DOHH2 (cell line): ENCODE measurements around the gene EIPR1.

Source experiments
- H3F3A ChIP-seq: fragments of 200-600 bp; sonication (generic), shearing (Covaris generic); 2 replicates; pipeline ENCODE4 v1.6.0; 2016; ENCODE audit warnings: antibody characterized with exemption, mild to moderate bottlenecking; ENCODE audit not compliant: control insufficient read depth, insufficient read depth
- H3K27ac ChIP-seq: fragments of 200-600 bp; sonication (generic); 2 replicates; pipeline ENCODE4 v1.5.1; 2014; ENCODE audit warnings: low read depth, mild to moderate bottlenecking, low read length, moderate library complexity
- H3K27me3 ChIP-seq: fragments of 200-600 bp; sonication (generic); 2 replicates; pipeline ENCODE4 v1.6.1; 2014; ENCODE audit warnings: mild to moderate bottlenecking, low read length, mixed read lengths; ENCODE audit not compliant: control insufficient read depth
- H3K36me3 ChIP-seq: fragments of 200-600 bp; sonication (generic); 2 replicates; pipeline ENCODE4 v1.6.1; 2014; ENCODE audit warnings: mild to moderate bottlenecking, low read length, moderate library complexity, mixed read lengths; ENCODE audit not compliant: control insufficient read depth
- H3K4me1 ChIP-seq: fragments of 200-600 bp; sonication (generic); 2 replicates; pipeline ENCODE4 v1.6.1; 2014; ENCODE audit warnings: mild to moderate bottlenecking, low read length, mixed read lengths; ENCODE audit not compliant: control insufficient read depth
- H3K4me2 ChIP-seq: fragments of 200-600 bp; sonication (generic); 2 replicates; pipeline ENCODE4 v1.6.0; 2014; ENCODE audit warnings: mild to moderate bottlenecking, low read length, moderate library complexity
- H3K4me3 ChIP-seq: fragments of 200-600 bp; sonication (generic); 2 replicates; pipeline ENCODE4 v1.5.1; 2014; ENCODE audit warnings: mild to moderate bottlenecking, low read length, mixed read lengths
- H3K79me2 ChIP-seq: fragments of 200-600 bp; sonication (generic); 2 replicates; pipeline ENCODE4 v1.6.1; 2014; ENCODE audit warnings: mild to moderate bottlenecking, low read length, mixed read lengths; ENCODE audit not compliant: control insufficient read depth
- H3K9me2 ChIP-seq: fragments of 200-600 bp; sonication (generic); replicated peaks from 2 replicates; pipeline ENCODE4 v1.6.1; 2014; ENCODE audit warnings: mild to moderate bottlenecking, low read length, mixed read lengths; ENCODE audit not compliant: control insufficient read depth
- H3K9me3 ChIP-seq: fragments of 200-600 bp; sonication (generic); 2 replicates; pipeline ENCODE4 v1.6.1; 2014; ENCODE audit warnings: antibody characterized with exemption, low read length, mixed read lengths; ENCODE audit not compliant: control insufficient read depth, insufficient read depth
- H4K20me1 ChIP-seq: fragments of 200-600 bp; sonication (generic); 2 replicates; pipeline ENCODE4 v1.6.0; 2014; ENCODE audit warnings: low read depth, mild to moderate bottlenecking, antibody characterized with exemption, low read length, moderate library complexity; ENCODE audit not compliant: control insufficient read depth, insufficient read depth
- EZH2phosphoT487 ChIP-seq: fragments of 200-600 bp; sonication (generic); IDR thresholded peaks from 2 replicates; pipeline ENCODE4 v1.6.1; 2017; ENCODE audit warnings: borderline replicate concordance, mild to moderate bottlenecking, antibody characterized with exemption, low read length, moderate library complexity, mixed read lengths
- TF ChIP-seq, protein P1 (sequence below): fragments of 200-600 bp; sonication (generic); IDR thresholded peaks from one replicate; pipeline ENCODE4 v1.5.1; 2014; ENCODE audit warnings: antibody characterized with exemption, mild to moderate bottlenecking, low read depth, low read length; ENCODE audit not compliant: poor library complexity, severe bottlenecking

The EIPR1 gene

DNA sequence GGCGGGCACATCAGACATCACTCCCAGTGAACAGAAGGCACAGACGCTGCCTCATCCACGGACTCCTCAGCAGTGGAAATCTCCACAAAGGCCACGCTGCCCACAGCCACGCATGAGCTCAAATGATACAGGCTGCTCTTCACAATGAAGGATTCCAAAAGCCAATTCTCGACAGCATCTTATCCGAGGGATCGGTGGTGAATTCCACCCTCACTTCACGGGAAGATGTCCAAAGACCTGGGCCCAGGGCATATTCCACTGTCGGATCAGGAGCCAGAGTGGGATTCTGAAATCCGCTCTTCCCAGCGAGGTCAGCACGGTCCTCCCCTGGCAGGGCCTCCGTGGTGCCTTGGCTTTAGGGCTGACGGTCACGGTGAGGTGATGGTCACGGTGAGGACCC lies 55.8 kb downstream of the EIPR1 start:
- H3K27me3 ChIP-seq: no peaks in the 10 kb centered on the region
- peaks cover 16% of the 10 kb centered on the region for H3K36me3 ChIP-seq
- H3K79me2 ChIP-seq: peaks cover 14% of the 10 kb centered on the region
- H3K4me2 ChIP-seq: no peak overlapping the region
- TF ChIP-seq, protein P1, sequence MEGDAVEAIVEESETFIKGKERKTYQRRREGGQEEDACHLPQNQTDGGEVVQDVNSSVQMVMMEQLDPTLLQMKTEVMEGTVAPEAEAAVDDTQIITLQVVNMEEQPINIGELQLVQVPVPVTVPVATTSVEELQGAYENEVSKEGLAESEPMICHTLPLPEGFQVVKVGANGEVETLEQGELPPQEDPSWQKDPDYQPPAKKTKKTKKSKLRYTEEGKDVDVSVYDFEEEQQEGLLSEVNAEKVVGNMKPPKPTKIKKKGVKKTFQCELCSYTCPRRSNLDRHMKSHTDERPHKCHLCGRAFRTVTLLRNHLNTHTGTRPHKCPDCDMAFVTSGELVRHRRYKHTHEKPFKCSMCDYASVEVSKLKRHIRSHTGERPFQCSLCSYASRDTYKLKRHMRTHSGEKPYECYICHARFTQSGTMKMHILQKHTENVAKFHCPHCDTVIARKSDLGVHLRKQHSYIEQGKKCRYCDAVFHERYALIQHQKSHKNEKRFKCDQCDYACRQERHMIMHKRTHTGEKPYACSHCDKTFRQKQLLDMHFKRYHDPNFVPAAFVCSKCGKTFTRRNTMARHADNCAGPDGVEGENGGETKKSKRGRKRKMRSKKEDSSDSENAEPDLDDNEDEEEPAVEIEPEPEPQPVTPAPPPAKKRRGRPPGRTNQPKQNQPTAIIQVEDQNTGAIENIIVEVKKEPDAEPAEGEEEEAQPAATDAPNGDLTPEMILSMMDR: no peak
- TF ChIP-seq EZH2phosphoT487: no peak
- no peaks in the 10 kb centered on the region for H3K9me3 ChIP-seq
- no peaks in the 10 kb centered on the region for H3K4me1 ChIP-seq
- H3K27ac ChIP-seq: no peak overlapping the region
- no peak overlapping the region for H3K4me3 ChIP-seq
- H3K9me2 ChIP-seq: no peaks in the 10 kb centered on the region
- H4K20me1 ChIP-seq: 0 out of 2 replicates have a peak, but pooled peaks cover 2% of the 10 kb centered on the region
- H3F3A ChIP-seq: no peaks in the 10 kb centered on the region

DNA sequence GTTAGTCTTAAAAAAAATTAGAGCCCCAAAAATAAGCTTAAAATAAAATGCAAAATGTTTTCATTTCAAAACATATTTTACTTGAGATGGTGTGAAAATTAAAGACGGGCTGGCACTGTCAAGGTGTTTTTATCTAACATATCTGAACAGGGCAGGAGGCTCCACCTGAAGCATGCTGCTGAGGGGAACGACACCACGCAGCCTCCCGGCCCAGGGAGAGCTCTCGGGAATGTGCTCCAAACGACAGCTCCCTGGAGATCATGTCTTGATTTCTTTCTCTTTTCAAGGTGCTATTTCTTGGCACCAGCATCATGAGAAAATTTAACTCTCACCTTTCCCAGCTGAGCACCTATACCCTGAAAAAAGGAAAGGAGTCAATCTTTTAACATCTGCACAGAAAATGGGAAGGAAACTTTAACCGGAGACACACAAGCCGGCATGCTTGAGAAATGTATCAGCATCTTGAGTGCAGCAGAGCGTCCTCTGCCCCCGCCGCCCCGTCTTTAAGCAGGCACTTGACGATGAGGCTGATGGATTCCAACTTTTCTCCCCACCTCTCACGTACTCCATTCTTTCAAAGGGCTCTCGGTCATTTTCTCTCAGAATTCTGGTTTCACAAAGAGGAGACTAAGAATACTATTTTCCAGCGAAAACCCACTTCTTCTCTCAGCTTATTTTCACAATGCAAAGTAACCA lies 56.6 kb downstream of the EIPR1 start:
- Histone ChIP-seq H3K36me3 (peaks cover 16% of the 10 kb centered on the region), H3K4me2 (no peak overlapping the region), H3K4me3 (no peak overlapping the region), H3F3A (no peaks in the 10 kb centered on the region), H3K9me2 (no peaks in the 10 kb centered on the region), H4K20me1 (0 out of 2 replicates have a peak, but pooled peaks cover 2% of the 10 kb centered on the region), H3K27me3 (no peaks in the 10 kb centered on the region), H3K4me1 (no peaks in the 10 kb centered on the region), H3K79me2 (peaks cover 14% of the 10 kb centered on the region), H3K9me3 (no peaks in the 10 kb centered on the region), H3K27ac (no peak overlapping the region)
- TF ChIP-seq, protein P1: no peak
- TF ChIP-seq EZH2phosphoT487: no peak

DNA sequence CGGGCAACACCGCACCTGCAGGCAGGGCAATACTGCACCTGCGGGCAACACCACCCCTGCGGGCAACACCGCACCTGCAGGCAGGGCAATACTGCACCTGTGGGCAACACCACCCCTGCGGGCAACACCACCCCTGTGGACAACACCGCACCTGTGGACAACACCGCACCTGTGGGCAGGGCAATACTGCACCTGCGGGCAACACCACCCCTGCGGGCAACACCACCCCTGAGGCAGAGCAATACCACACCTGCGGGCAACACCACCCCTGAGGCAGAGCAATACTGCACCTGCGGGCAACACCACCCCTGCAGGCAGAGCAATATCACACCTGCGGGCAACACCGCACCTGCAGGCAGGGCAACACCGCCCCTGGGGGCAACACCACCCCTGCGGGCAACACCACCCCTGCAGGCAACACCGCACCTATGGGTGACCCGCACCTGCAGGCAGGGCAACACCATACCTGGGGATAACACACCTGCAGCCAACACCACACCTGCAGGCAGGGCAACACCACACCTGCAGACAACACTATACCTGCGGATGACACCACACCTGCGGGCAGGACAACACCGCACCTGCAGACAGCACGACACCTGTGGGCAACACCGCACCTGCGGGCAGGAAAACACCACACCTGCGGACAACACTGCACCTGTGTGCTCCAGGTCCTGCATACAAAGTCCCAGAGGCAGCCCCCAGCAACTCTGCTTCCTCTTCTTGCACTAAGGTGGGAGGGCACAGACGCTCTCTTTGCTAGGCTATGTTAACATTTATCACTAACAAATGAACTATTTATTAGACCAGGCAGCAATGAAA lies 57.7 kb downstream of the EIPR1 start:
- H3K79me2 ChIP-seq: peaks cover 14% of the 10 kb centered on the region
- H3K4me2 ChIP-seq: no peak overlapping the region
- H3K4me1 ChIP-seq: no peaks in the 10 kb centered on the region

More for the DNA sequence above, 57.7 kb downstream of the EIPR1 start:
- TF ChIP-seq EZH2phosphoT487: no peak
- TF ChIP-seq, protein P1: no peak
- no peaks in the 10 kb centered on the region for H3F3A ChIP-seq
- no peaks in the 10 kb centered on the region for H3K9me2 ChIP-seq
- H4K20me1 ChIP-seq: 0 out of 2 replicates have a peak, but pooled peaks cover 2% of the 10 kb centered on the region
- H3K36me3 ChIP-seq: peaks cover 16% of the 10 kb centered on the region
- no peak overlapping the region for H3K4me3 ChIP-seq
- H3K9me3 ChIP-seq: no peaks in the 10 kb centered on the region
- no peaks in the 10 kb centered on the region for H3K27me3 ChIP-seq
- no peak overlapping the region for H3K27ac ChIP-seq
